ENCODE data around the gene BAK1. TPM values are rescaled to one million over a fixed set of nuclear protein-coding genes. Genes with fewer than 3 reads are reported as not detected.

Gene BAK1
- total and polyA plus RNA-seq, 2 experiments from 2014 or later: 18.6 to 33.1 TPM

GRCh38 chr6:33588894-33589293 lies 8.8 kb upstream of the BAK1 start:
- Histone ChIP-seq H3K9me3 (ENCODE audit: low read depth) (no peaks in the 10 kb centered on the region), H3K27me3 (no peaks in the 10 kb centered on the region), H3K79me2 (no peaks in the 10 kb centered on the region), H3K4me2 (no peak overlapping the region), H4K20me1 (ENCODE audit: insufficient read depth, poor library complexity, severe bottlenecking) (no peaks in the 10 kb centered on the region), H3K36me3 (replicated peaks; ENCODE audit: insufficient read depth, low read depth) (no peaks in the 10 kb centered on the region), H3K9me2 (replicated peaks; ENCODE audit: insufficient read depth) (no peaks in the 10 kb centered on the region), H3K27ac (peak overlapping the region; percentile 95), H3K4me1 (ENCODE audit: insufficient read depth) (peaks cover 34% of the 10 kb centered on the region), H3K4me3 (no peak overlapping the region), H2AFZ (no peak overlapping the region)
- TF ChIP-seq EZH2phosphoT487 (IDR thresholded peaks at IDR 0.05; ENCODE audit: low read depth, severe bottlenecking, unreplicated experiment) (no peak), EZH2 (IDR thresholded peaks at IDR 0.05; ENCODE audit: borderline replicate concordance) (no peak), CTCF (IDR thresholded peaks at IDR 0.05; ENCODE audit: poor library complexity) (no peak)
- no peak for DNase-seq (ENCODE audit: low spot score)
- WGBS (ENCODE audit: low lambda C conversion rate, missing lambda C conversion rate): 97% methylated on average over 4 of the region's 4 CpGs

- TF ChIP-seq CTCF (IDR thresholded peaks at IDR 0.05; ENCODE audit: poor library complexity) (no peak), EZH2phosphoT487 (IDR thresholded peaks at IDR 0.05; ENCODE audit: low read depth, severe bottlenecking, unreplicated experiment) (no peak), EZH2 (IDR thresholded peaks at IDR 0.05; ENCODE audit: borderline replicate concordance) (no peak)
- no peak overlapping the region for H3K27ac ChIP-seq
- H3K9me2 ChIP-seq (replicated peaks; ENCODE audit: insufficient read depth): no peaks in the 10 kb centered on the region
- no peak overlapping the region for H3K4me3 ChIP-seq
- 88% methylated on average over 8 of the region's 8 CpGs for WGBS (ENCODE audit: low lambda C conversion rate, missing lambda C conversion rate)
- no peak for DNase-seq (ENCODE audit: low spot score)
- H2AFZ ChIP-seq: no peak overlapping the region
- H3K4me2 ChIP-seq: no peak overlapping the region
- no peaks in the 10 kb centered on the region for H4K20me1 ChIP-seq (ENCODE audit: insufficient read depth, poor library complexity, severe bottlenecking)
- H3K36me3 ChIP-seq (replicated peaks; ENCODE audit: insufficient read depth, low read depth): no peaks in the 10 kb centered on the region
- peaks cover 26% of the 10 kb centered on the region for H3K4me1 ChIP-seq (ENCODE audit: insufficient read depth)
- H3K9me3 ChIP-seq (ENCODE audit: low read depth): no peaks in the 10 kb centered on the region
- H3K79me2 ChIP-seq: no peaks in the 10 kb centered on the region
- no peaks in the 10 kb centered on the region for H3K27me3 ChIP-seq
Observed at GRCh38 chr6:33587529-33587928, 7.5 kb upstream of the BAK1 start.

GRCh38 chr6:33586108-33586640 lies 6.1 kb upstream of the BAK1 start:
- no peak for DNase-seq (ENCODE audit: low spot score)
- Histone ChIP-seq H3K9me3 (ENCODE audit: low read depth) (no peaks in the 10 kb centered on the region), H3K27me3 (no peaks in the 10 kb centered on the region), H3K4me2 (peak overlapping the region; percentile 67), H3K9me2 (replicated peaks; ENCODE audit: insufficient read depth) (no peaks in the 10 kb centered on the region), H3K27ac (no peak overlapping the region), H3K4me1 (ENCODE audit: insufficient read depth) (peaks cover 21% of the 10 kb centered on the region), H3K36me3 (replicated peaks; ENCODE audit: insufficient read depth, low read depth) (no peaks in the 10 kb centered on the region), H3K4me3 (no peak overlapping the region), H2AFZ (no peak overlapping the region), H4K20me1 (ENCODE audit: insufficient read depth, poor library complexity, severe bottlenecking) (no peaks in the 10 kb centered on the region), H3K79me2 (no peaks in the 10 kb centered on the region)
- 87% methylated on average over 9 of the region's 9 CpGs for WGBS (ENCODE audit: low lambda C conversion rate, missing lambda C conversion rate)
- TF ChIP-seq EZH2phosphoT487 (IDR thresholded peaks at IDR 0.05; ENCODE audit: low read depth, severe bottlenecking, unreplicated experiment): no peak
- no peak for TF ChIP-seq EZH2 (IDR thresholded peaks at IDR 0.05; ENCODE audit: borderline replicate concordance)
- TF ChIP-seq CTCF (IDR thresholded peaks at IDR 0.05; ENCODE audit: poor library complexity): no peak

All from hepatocyte (in vitro differentiated cells).